PFSK-1 (cell line): Measurements from ENCODE around the gene PCSK6.

ENCODE experiments used
- FOXP2 ChIP-seq: optimal IDR thresholded peaks from 2 replicates; pipeline ENCODE3; 2011; ENCODE audit warnings: borderline replicate concordance, control low read depth, inconsistent platforms; ENCODE audit not compliant: insufficient read depth; ENCODE audit errors: extremely low read length, extremely low read depth
- POLR2AphosphoS5 ChIP-seq: IDR thresholded peaks from 2 replicates; pipeline ENCODE4 v1.6.1; 2012; ENCODE audit warnings: low read depth, mild to moderate bottlenecking, control low read depth, low read length, moderate library complexity
- REST ChIP-seq, 2 experiments: IDR thresholded peaks; 2 replicates each; pipeline versions ENCODE4 v1.6.1 to v1.8.0; 2011 to 2012; ENCODE audit warnings: low read depth in 2 of 2, low read length in 2 of 2, control low read depth in 1 of 2, inconsistent platforms in 1 of 2, mild to moderate bottlenecking in 1 of 2, moderate library complexity in 1 of 2; ENCODE audit not compliant: insufficient read depth in 1 of 2
- SIN3A ChIP-seq: IDR thresholded peaks from 2 replicates; pipeline ENCODE4 v1.6.1; 2012; ENCODE audit warnings: mild to moderate bottlenecking, low read length, moderate library complexity, borderline replicate concordance; ENCODE audit not compliant: insufficient read depth
- TAF1 ChIP-seq: IDR thresholded peaks from 2 replicates; pipeline ENCODE4 v1.6.1; 2012; ENCODE audit warnings: low read length, control low read depth, borderline replicate concordance; ENCODE audit not compliant: insufficient read depth

PCSK6 gene

DNA sequence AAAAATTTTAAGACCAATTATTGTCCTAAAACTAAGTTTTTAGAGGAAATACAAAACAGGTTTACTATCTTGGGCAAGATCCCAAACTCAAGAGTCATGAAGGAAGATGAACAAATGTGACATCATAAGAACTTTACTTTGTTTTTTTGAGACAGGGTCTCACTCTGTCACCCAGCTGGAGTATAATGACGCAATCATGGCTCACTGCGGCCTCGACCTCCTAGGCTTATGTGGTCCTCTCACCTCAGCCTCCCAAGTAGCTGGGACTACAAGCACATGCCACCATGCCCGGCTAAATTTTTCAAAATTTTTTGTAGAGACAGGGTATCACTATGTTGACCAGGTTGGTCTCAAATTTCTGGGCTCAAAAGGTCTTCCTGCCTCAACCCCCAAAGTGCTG lies 69.3 kb downstream of the PCSK6 start:
- no peak for TF ChIP-seq FOXP2
- no peak for TF ChIP-seq POLR2AphosphoS5
- TF ChIP-seq TAF1 = no peak
- TF ChIP-seq REST (IDR thresholded peaks at IDR 0.05; ENCODE audit: insufficient read depth in 1 of 2, low read depth in 2 of 2, low read length in 2 of 2) = no peak
- no peak for TF ChIP-seq SIN3A

DNA sequence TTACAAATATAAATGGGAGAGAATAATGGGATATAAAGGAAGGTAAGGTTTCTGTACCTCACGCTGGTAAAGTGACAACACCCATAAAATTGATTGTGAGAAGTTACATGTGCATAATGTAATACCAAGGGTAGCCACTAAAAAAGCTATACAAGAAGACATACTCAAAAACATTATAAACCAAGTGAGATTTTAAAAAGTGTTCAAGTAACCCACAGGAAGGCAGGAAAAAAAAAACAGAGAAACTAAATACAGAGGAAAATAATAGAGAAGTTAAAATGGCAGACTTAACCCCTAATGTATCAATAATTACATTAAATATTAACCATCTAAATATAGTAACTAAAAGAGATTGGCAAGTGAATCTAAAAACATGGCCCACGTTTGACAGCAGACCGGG lies 76.3 kb downstream of the PCSK6 start:
- TF ChIP-seq REST (IDR thresholded peaks at IDR 0.05; ENCODE audit: insufficient read depth in 1 of 2, low read depth in 2 of 2, low read length in 2 of 2) (no peak), TAF1 (no peak), FOXP2 (no peak)

GRCh38 chr15:101411581-101411980 lies 77.9 kb downstream of the PCSK6 start:
- TF ChIP-seq POLR2AphosphoS5 = no peak
- no peak for TF ChIP-seq TAF1
- no peak for TF ChIP-seq SIN3A
- TF ChIP-seq REST (IDR thresholded peaks at IDR 0.05; ENCODE audit: insufficient read depth in 1 of 2, low read depth in 2 of 2, low read length in 2 of 2) = no peak
- no peak for TF ChIP-seq FOXP2

DNA sequence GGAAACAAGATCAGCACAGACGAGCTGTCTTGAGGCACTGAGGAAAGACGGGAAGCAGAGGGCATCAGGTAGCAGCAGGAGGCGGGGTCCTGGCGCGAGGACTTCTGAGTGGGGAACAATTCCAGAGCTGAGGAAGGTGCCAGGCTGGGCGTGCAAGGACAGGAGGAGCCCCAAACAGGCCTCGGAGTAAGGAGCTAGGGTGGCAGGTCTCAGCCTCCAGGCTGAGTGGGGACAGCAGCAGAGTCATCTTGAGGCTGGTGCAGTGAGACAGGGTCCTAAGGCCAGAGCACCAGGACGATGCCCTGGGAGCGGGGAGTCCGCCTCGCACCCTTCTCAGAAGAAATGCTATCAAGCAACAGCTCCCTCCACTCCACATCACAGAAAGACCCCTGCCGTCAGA lies 78.4 kb downstream of the PCSK6 start:
- TF ChIP-seq SIN3A (no peak), FOXP2 (no peak), REST (IDR thresholded peaks at IDR 0.05; ENCODE audit: insufficient read depth in 1 of 2, low read depth in 2 of 2, low read length in 2 of 2) (no peak), POLR2AphosphoS5 (no peak), TAF1 (no peak)

- no peak for TF ChIP-seq FOXP2
- no peak for TF ChIP-seq POLR2AphosphoS5
- no peak for TF ChIP-seq SIN3A
- no peak for TF ChIP-seq REST (IDR thresholded peaks at IDR 0.05; ENCODE audit: insufficient read depth in 1 of 2, low read depth in 2 of 2, low read length in 2 of 2)
- TF ChIP-seq TAF1 = no peak
Measured at GRCh38 chr15:101410612-101411011, 78.9 kb downstream of the PCSK6 start.
